Smooth muscle cell (in vitro differentiated cells): ENCODE results near the gene ZNF605. TPM values are rescaled to one million over a fixed set of nuclear protein-coding genes. Genes with fewer than 3 reads are reported as not detected.
"Not testable (repeated sequence)": the region's sequence is repeated elsewhere in the genome, so short reads cannot be mapped to it uniquely, and the experiment has no call there.

Source experiments
- DNase-seq: peaks from one replicate; lab custom pipeline; 2025; ENCODE audit not compliant: unreplicated experiment; lab: John Stamatoyannopoulos, UW
- H2AFZ ChIP-seq: fragments of 200-600 bp; sonication (generic); 2 replicates; pipeline ENCODE4 v1.6.0; 2016; ENCODE audit warnings: antibody characterized with exemption, low read depth, mild to moderate bottlenecking
- H3F3A ChIP-seq: fragments of 200-600 bp; sonication (generic); 2 replicates; pipeline ENCODE4 v1.6.0; 2017; ENCODE audit warnings: antibody characterized with exemption, low read depth
- H3K27ac ChIP-seq: fragments of 200-600 bp; sonication (generic); 2 replicates; pipeline ENCODE4 v1.5.1; 2016; ENCODE audit warnings: low read depth, mild to moderate bottlenecking
- H3K27me3 ChIP-seq: fragments of 200-600 bp; sonication (generic); 2 replicates; pipeline ENCODE4 v1.6.1; 2016; ENCODE audit warnings: low read depth, mild to moderate bottlenecking
- H3K36me3 ChIP-seq: fragments of 200-600 bp; sonication (generic); 2 replicates; pipeline ENCODE4 v1.5.1; 2016; ENCODE audit warnings: low read depth
- H3K4me1 ChIP-seq: fragments of 200-600 bp; sonication (generic); 2 replicates; pipeline ENCODE4 v1.5.1; 2016; ENCODE audit warnings: low read depth
- H3K4me2 ChIP-seq: fragments of 200-600 bp; sonication (generic); 2 replicates; pipeline ENCODE4 v1.6.0; 2016; ENCODE audit warnings: mild to moderate bottlenecking
- H3K4me3 ChIP-seq: fragments of 200-600 bp; sonication (generic); 2 replicates; pipeline ENCODE4 v1.5.1; 2016; ENCODE audit warnings: mild to moderate bottlenecking
- H3K79me2 ChIP-seq: fragments of 200-600 bp; sonication (generic); 2 replicates; pipeline ENCODE4 v1.6.0; 2016; ENCODE audit warnings: low read depth, mild to moderate bottlenecking
- H3K9ac ChIP-seq: fragments of 200-600 bp; sonication (generic); 2 replicates; pipeline ENCODE4 v1.6.0; 2016; ENCODE audit warnings: low read depth
- H3K9me3 ChIP-seq: fragments of 200-600 bp; sonication (generic); replicated peaks from 2 replicates; pipeline ENCODE4 v1.5.1; 2016; ENCODE audit warnings: low read depth
- H4K20me1 ChIP-seq: fragments of 200-600 bp; sonication (generic); 2 replicates; pipeline ENCODE4 v1.6.0; 2016; ENCODE audit warnings: low read depth
- CTCF ChIP-seq: fragments of 200-600 bp; sonication (generic); IDR thresholded peaks from 2 replicates; pipeline ENCODE4 v1.5.1; 2017; ENCODE audit warnings: borderline replicate concordance, mild to moderate bottlenecking, antibody characterized with exemption; ENCODE audit not compliant: insufficient read depth, poor library complexity, severe bottlenecking
- WGBS: methylation state at CpG from one replicate; pipeline ENCODE4 v1.1.7; 2016; ENCODE audit warnings: low lambda C conversion rate; 5-methylcytosine and 5-hydroxymethylcytosine counted together
- polyA plus RNA-seq: library from polyadenylated mRNA; unstranded; fragments of >200 nt; fragmentation: Nextera tagmentation; extraction: Ambion mirVana; gene quantifications from 2 replicates; pipeline ENCODE4 v1.2.1, GENCODE V29; 2016
- total RNA-seq: library from RNA; depleted of rRNA; stranded (reverse); fragments of >200 nt; gene quantifications from 2 replicates; pipeline ENCODE4 v1.2.3, GENCODE V29; 2014

The ZNF605 gene
- total and polyA plus RNA-seq, 2 experiments from 2014 or later, result 6.3 to 9.7 TPM

GRCh38 chr12:132887513-132888351 is 68.4 kb downstream of the ZNF605 start, which contains the start of gene CHFR:
CHFR (minus strand) TSS chr12:132887605; CDS start chr12:132887328, 277 bp downstream.
- no peak for TF ChIP-seq CTCF
- 7% methylated on average over 77 of the region's 84 CpGs for WGBS

GRCh38 chr12:132886529-132887477 is 69.3 kb downstream of the ZNF605 start:
- Histone ChIP-seq H3K27me3 (no peaks in the 10 kb centered on the region), H3K4me2 (peak overlapping the region; percentile 98), H3F3A (no peaks in the 10 kb centered on the region), H3K27ac (peak overlapping the region; percentile 98), H2AFZ (peak overlapping the region; percentile 69), H4K20me1 (peaks cover 8% of the 10 kb centered on the region), H3K9me3 (no peaks in the 10 kb centered on the region), H3K4me3 (peak overlapping the region; percentile 97), H3K9ac (peak overlapping the region; percentile 89), H3K4me1 (peaks cover 8% of the 10 kb centered on the region), H3K79me2 (peaks cover 46% of the 10 kb centered on the region), H3K36me3 (no peaks in the 10 kb centered on the region)
- no peak for TF ChIP-seq CTCF
- WGBS, result 15% methylated on average over 34 of the region's 64 CpGs
- DNase-seq, result no peak

More at GRCh38 chr12:132887513-132888351, 68.4 kb downstream of the ZNF605 start, which contains the start of gene CHFR:
- peak; percentile 76 for DNase-seq
- H3K4me3 ChIP-seq, result peak within 1 kb of the TSS; percentile 97
- no peaks in the 10 kb centered on the region for H3F3A ChIP-seq
- no peaks in the 10 kb centered on the region for H3K9me3 ChIP-seq
- no peaks in the 10 kb centered on the region for H3K36me3 ChIP-seq
- H3K4me2 ChIP-seq, result peak within 1 kb of the TSS; percentile 98
- peak within 1 kb of the TSS; percentile 98 for H3K27ac ChIP-seq
- peaks cover 8% of the 10 kb centered on the region for H3K4me1 ChIP-seq
- H3K9ac ChIP-seq, result peak within 1 kb of the TSS; percentile 94
- no peaks in the 10 kb centered on the region for H4K20me1 ChIP-seq
- no peaks in the 10 kb centered on the region for H3K27me3 ChIP-seq
- H2AFZ ChIP-seq, result peak within 1 kb of the TSS; percentile 98
- H3K79me2 ChIP-seq, result peaks cover 37% of the 10 kb centered on the region

GRCh38 chr12:132881818-132882217 is 74.3 kb downstream of the ZNF605 start:
- H3K36me3 ChIP-seq, result peaks cover 6% of the 10 kb centered on the region
- peaks cover 33% of the 10 kb centered on the region for H4K20me1 ChIP-seq
- no peak overlapping the region for H3K4me3 ChIP-seq
- H3K79me2 ChIP-seq, result peaks cover 85% of the 10 kb centered on the region
- H2AFZ ChIP-seq, result no peak overlapping the region
- H3K4me2 ChIP-seq, result no peak overlapping the region
- no peak for TF ChIP-seq CTCF
- 85% methylated on average over 7 of the region's 7 CpGs for WGBS
- no peaks in the 10 kb centered on the region for H3K9me3 ChIP-seq
- H3F3A ChIP-seq, result no peaks in the 10 kb centered on the region
- no peak for DNase-seq
- no peak overlapping the region for H3K27ac ChIP-seq
- peaks cover 4% of the 10 kb centered on the region for H3K4me1 ChIP-seq
- no peaks in the 10 kb centered on the region for H3K27me3 ChIP-seq
- no peak overlapping the region for H3K9ac ChIP-seq

- WGBS, result 93% methylated on average over 19 of the region's 21 CpGs
- H3K9me3 ChIP-seq, H3K4me2 ChIP-seq, H3K4me3 ChIP-seq, H3K27ac ChIP-seq, H3K9ac ChIP-seq, H3K27me3 ChIP-seq, H2AFZ ChIP-seq, H3F3A ChIP-seq, DNase-seq, H3K4me1 ChIP-seq: not testable (repeated sequence)
- Histone ChIP-seq H3K79me2 (peaks cover 29% of the 10 kb centered on the region), H3K36me3 (peaks cover 17% of the 10 kb centered on the region), H4K20me1 (peaks cover 13% of the 10 kb centered on the region)
Measured at GRCh38 chr12:132874620-132875019, 81.5 kb downstream of the ZNF605 start.
